Mesothelial cell of epicardium (in vitro differentiated cells): ENCODE results near the gene ZMAT5. TPM values are rescaled to one million over a fixed set of nuclear protein-coding genes. Genes with fewer than 3 reads are reported as not detected.

Experiments used
- DNase-seq, 2 experiments: peaks; one replicate each; pipeline ENCODE4 v3.0.0; 2021; ENCODE audit warnings: low spot score in 2 of 2; ENCODE audit not compliant: unreplicated experiment in 2 of 2
- H3K27ac Mint-ChIP-seq: 2 replicates; pipeline ENCODE4 v1.8.0; 2021; ENCODE audit warnings: mixed read lengths
- H3K27me3 Mint-ChIP-seq: 2 replicates; pipeline ENCODE4 v1.8.0; 2021; ENCODE audit warnings: low read depth, mixed read lengths
- H3K36me3 Mint-ChIP-seq: 2 replicates; pipeline ENCODE4 v1.8.0; 2021; ENCODE audit warnings: mixed read lengths
- H3K4me1 Mint-ChIP-seq: 2 replicates; pipeline ENCODE4 v1.8.0; 2021; ENCODE audit warnings: mixed read lengths
- H3K4me3 Mint-ChIP-seq: 2 replicates; pipeline ENCODE4 v1.8.0; 2021; ENCODE audit warnings: mild to moderate bottlenecking, moderate library complexity, mixed read lengths
- H3K9me3 Mint-ChIP-seq: 2 replicates; pipeline ENCODE4 v1.8.0; 2021; ENCODE audit warnings: mixed read lengths
- total RNA-seq: library from RNA; stranded (reverse); gene quantifications from 3 replicates; pipeline ENCODE4 v1.2.1, GENCODE V29; 2021
- TF ChIP-seq, protein P1 (sequence below): fragments of 200-600 bp; sonication (generic); IDR thresholded peaks from one replicate; pipeline ENCODE4 v1.5.0; 2021; ENCODE audit warnings: antibody characterized with exemption; ENCODE audit not compliant: unreplicated experiment

Gene ZMAT5
- total RNA-seq, 1 donor from 2014 or later: 17.1 TPM

DNA sequence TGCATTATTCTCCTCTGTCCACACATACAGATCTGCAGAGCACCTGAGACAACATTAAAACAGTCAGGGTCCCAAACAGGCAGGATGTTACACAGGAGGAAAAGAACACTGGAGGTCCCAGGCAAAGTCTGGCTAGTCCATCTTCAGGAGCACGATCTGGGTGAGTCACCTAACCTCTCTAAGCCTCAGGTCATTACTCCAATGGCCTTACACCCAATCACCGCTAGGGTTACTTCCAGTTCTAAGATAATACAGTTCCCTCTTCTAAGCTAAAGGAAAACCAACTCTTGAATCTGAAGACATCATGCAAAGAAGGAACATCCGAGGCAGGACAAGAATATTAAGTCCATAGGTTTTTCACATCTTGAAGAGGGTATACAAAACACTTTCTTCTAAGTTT, 46.8 kb upstream of the ZMAT5 start:
- Mint-ChIP-seq H3K4me1 (no peaks in the 10 kb centered on the region), H3K27me3 (no peaks in the 10 kb centered on the region), H3K4me3 (no peak overlapping the region), H3K9me3 (no peaks in the 10 kb centered on the region), H3K27ac (no peak overlapping the region), H3K36me3 (peaks cover 46% of the 10 kb centered on the region)
- DNase-seq: no peak
- TF ChIP-seq, protein P1, sequence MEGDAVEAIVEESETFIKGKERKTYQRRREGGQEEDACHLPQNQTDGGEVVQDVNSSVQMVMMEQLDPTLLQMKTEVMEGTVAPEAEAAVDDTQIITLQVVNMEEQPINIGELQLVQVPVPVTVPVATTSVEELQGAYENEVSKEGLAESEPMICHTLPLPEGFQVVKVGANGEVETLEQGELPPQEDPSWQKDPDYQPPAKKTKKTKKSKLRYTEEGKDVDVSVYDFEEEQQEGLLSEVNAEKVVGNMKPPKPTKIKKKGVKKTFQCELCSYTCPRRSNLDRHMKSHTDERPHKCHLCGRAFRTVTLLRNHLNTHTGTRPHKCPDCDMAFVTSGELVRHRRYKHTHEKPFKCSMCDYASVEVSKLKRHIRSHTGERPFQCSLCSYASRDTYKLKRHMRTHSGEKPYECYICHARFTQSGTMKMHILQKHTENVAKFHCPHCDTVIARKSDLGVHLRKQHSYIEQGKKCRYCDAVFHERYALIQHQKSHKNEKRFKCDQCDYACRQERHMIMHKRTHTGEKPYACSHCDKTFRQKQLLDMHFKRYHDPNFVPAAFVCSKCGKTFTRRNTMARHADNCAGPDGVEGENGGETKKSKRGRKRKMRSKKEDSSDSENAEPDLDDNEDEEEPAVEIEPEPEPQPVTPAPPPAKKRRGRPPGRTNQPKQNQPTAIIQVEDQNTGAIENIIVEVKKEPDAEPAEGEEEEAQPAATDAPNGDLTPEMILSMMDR: no peak

DNA sequence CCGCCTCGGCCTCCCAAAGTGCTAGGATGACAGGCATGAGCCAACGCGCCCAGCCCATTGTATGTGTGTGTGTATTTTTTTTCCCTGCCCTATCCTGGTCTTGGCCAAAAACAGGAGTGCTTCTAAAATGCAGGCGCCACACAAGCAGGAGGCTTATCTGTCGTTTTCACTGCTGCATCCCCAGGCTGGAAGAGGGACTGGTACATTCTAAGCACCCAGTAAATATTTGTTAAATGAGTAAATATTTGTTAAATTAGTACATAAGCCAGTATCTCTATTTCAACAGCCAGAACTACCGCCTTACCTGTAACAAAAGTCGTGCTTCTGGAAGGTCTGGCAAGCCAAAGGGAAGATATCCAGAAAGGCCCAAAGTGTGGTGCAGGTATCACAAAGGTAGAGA, 46.3 kb upstream of the ZMAT5 start:
- Mint-ChIP-seq H3K9me3 (no peaks in the 10 kb centered on the region), H3K27ac (no peak overlapping the region), H3K27me3 (no peaks in the 10 kb centered on the region), H3K36me3 (peaks cover 45% of the 10 kb centered on the region), H3K4me1 (no peaks in the 10 kb centered on the region), H3K4me3 (no peak overlapping the region)
- TF ChIP-seq, protein P1: no peak
- no peak for DNase-seq

DNA sequence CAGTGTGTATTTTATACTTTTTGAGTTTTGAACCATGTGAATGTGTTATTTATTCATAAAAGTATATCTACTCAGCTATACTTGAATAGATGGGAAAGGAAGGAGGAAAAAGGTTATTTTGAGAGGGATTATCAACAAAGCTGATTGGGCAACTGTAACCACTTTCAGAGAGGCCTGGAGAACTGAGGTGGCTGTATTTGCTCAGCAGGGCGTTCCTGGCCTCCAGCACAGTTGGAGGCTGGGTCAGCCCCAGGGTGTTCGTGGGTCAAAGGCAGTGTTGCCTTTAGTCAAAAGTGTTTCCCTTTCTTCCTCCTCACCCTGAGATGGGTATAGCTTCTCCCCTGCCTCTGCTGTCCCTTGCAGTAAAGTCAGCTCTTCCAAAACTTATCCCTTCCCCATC, 44.6 kb upstream of the ZMAT5 start:
- TF ChIP-seq, protein P1: no peak
- no peaks in the 10 kb centered on the region for H3K27me3 Mint-ChIP-seq
- no peaks in the 10 kb centered on the region for H3K9me3 Mint-ChIP-seq
- no peaks in the 10 kb centered on the region for H3K4me1 Mint-ChIP-seq
- H3K36me3 Mint-ChIP-seq: peaks cover 46% of the 10 kb centered on the region
- DNase-seq: no peak
- H3K4me3 Mint-ChIP-seq: no peak overlapping the region
- no peak overlapping the region for H3K27ac Mint-ChIP-seq

DNA sequence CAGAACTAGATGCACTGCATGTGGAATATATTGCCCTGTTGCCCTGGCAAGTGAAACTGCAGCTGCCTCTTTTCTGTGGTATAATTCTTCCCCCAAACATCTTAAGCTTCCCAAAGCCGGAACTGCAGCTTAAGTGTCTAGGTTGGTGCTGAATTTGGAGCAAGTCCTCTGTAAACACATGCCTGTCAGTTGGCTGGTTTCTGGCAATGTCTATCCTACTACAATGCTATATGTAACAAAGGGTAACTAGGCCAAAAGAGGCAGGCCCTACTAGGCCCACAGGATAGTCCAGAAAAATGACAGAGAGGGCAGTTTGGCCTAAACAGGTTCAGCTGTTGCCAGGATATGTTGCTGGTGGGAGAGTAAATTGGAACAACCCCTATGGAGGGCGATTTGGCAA, 43.4 kb upstream of the ZMAT5 start:
- TF ChIP-seq, protein P1: no peak
- H3K4me3 Mint-ChIP-seq: no peak overlapping the region
- H3K4me1 Mint-ChIP-seq: no peaks in the 10 kb centered on the region
- no peak overlapping the region for H3K27ac Mint-ChIP-seq
- DNase-seq: no peak
- H3K36me3 Mint-ChIP-seq: peaks cover 45% of the 10 kb centered on the region
- H3K27me3 Mint-ChIP-seq: no peaks in the 10 kb centered on the region
- H3K9me3 Mint-ChIP-seq: no peaks in the 10 kb centered on the region

DNA sequence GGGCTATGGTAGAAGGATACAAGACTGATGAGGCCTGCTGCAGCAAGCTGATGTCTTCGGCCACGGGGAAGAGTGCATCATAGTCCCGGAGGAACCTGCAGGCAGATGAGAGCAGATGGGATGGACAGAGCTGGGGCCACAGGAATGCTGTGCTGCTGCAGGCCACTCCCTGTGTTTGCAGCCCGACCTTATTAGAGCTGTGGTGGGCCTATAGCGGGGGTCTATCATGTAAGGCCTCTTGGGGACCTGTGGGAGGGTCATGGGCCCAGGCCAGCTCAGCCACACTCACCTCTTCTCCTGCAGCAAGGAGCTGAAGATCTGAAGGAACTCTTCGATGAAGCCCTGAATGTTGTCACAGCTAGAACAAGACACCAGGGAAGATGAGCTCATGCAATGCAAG, 39.4 kb upstream of the ZMAT5 start:
- H3K36me3 Mint-ChIP-seq: peaks cover 36% of the 10 kb centered on the region
- H3K4me3 Mint-ChIP-seq: no peak overlapping the region
- H3K27ac Mint-ChIP-seq: no peak overlapping the region
- H3K9me3 Mint-ChIP-seq: no peaks in the 10 kb centered on the region
- H3K4me1 Mint-ChIP-seq: peaks cover 7% of the 10 kb centered on the region
- H3K27me3 Mint-ChIP-seq: no peaks in the 10 kb centered on the region
- TF ChIP-seq, protein P1: no peak
- no peak for DNase-seq

DNA sequence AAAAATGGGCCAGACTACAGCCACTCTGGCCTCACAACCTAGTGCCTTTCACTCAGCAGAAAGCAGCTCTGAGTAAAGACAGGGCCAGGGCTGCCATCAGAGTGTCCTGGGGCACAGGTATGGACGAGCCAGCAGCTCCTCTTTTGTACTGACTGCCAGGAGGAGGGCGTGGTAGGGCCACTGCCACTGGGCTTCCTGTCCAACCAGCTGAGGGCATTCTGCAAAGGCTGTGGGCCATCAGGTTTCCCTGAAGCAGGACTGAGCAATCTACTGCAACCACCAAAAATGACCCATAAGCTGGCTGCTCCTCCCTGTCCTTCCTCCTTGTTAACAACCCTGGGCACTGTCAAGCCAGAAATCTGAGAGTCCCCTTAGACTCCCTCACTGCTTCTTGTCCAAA, 38.2 kb upstream of the ZMAT5 start:
- Mint-ChIP-seq H3K4me1 (peaks cover 20% of the 10 kb centered on the region), H3K4me3 (no peak overlapping the region), H3K9me3 (no peaks in the 10 kb centered on the region), H3K27me3 (no peaks in the 10 kb centered on the region), H3K27ac (no peak overlapping the region), H3K36me3 (peaks cover 38% of the 10 kb centered on the region)
- TF ChIP-seq, protein P1: no peak
- DNase-seq: no peak
